Retinal pigment epithelial cell (primary cell): ENCODE measurements around the gene SPAG16.

ENCODE experiments used
- DNase-seq: peaks from one replicate; pipeline ENCODE4 v3.0.0-alpha.2; 2010; ENCODE audit warnings: low read depth
- H3K4me3 ChIP-seq: 2 replicates; pipeline ENCODE4 v1.5.1; 2011; ENCODE audit warnings: mild to moderate bottlenecking, low read length, control low read depth, moderate library complexity
- TF ChIP-seq, protein P1 (sequence below): conservative IDR thresholded peaks from 2 replicates; pipeline ENCODE4 v1.5.1; 2011; ENCODE audit warnings: low read depth, low read length, control low read depth, inconsistent platforms

Gene SPAG16

DNA sequence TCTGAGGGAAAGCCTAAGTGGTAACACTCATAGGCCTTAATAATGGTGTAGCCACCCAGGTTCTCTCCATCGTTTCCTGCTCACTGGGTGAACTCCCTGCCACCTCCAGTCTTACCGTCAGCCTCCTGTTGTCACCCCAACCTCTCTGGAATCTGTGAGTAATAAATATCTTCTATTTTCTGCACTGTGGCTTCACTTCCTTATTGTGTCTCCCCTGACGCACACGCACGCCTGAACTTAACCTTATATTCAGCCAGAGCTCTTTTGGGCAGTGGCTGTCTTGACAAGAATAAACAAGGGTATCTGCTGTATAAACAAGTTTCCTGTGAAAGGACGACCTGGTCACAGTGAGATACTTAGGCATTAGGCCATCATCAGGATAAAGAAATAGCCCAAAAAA is 467.2 kb downstream of the SPAG16 start:
- H3K4me3 ChIP-seq = no peak overlapping the region
- DNase-seq = no peak
- TF ChIP-seq, protein P1, sequence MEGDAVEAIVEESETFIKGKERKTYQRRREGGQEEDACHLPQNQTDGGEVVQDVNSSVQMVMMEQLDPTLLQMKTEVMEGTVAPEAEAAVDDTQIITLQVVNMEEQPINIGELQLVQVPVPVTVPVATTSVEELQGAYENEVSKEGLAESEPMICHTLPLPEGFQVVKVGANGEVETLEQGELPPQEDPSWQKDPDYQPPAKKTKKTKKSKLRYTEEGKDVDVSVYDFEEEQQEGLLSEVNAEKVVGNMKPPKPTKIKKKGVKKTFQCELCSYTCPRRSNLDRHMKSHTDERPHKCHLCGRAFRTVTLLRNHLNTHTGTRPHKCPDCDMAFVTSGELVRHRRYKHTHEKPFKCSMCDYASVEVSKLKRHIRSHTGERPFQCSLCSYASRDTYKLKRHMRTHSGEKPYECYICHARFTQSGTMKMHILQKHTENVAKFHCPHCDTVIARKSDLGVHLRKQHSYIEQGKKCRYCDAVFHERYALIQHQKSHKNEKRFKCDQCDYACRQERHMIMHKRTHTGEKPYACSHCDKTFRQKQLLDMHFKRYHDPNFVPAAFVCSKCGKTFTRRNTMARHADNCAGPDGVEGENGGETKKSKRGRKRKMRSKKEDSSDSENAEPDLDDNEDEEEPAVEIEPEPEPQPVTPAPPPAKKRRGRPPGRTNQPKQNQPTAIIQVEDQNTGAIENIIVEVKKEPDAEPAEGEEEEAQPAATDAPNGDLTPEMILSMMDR = no peak

DNA sequence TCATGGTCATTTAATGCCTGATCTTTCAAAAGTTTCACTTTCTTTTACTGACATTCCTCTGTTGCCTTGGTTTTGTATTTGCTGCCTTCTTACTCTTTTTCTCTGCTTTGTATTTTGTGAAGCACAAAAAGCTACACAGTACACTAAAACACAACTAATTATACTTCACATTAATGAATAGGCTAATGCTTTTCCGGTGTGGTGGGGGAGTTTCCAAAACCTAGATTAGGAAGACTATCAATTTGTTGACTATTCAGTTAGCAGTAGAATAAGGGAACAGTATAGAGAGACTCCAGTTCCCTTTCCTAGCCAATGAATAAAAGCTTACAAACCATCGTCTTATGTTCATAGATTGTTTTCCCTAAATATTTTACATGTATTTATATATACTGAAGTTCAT is 468.3 kb downstream of the SPAG16 start:
- H3K4me3 ChIP-seq = no peak overlapping the region
- TF ChIP-seq, protein P1 = no peak
- DNase-seq = no peak

DNA sequence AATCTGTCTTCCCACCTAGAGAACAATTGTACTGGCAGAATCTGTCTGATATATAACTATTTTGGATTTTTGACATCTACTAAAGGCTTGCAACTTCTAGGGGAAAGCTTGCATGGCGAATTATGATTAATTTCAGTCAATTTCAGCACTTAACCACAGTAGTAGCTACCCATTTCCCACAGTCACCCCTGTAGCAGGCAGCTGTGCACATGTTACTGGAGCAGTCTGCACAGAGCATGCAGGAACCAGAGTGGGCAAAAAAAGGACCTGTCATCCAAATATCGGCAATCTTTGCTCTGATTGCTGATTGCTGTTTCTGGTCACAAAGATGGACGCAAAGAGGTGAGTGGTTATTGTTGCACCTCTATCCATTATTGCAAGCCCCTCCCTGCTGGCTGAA is 473.3 kb downstream of the SPAG16 start:
- TF ChIP-seq, protein P1 = no peak
- DNase-seq = no peak

DNA sequence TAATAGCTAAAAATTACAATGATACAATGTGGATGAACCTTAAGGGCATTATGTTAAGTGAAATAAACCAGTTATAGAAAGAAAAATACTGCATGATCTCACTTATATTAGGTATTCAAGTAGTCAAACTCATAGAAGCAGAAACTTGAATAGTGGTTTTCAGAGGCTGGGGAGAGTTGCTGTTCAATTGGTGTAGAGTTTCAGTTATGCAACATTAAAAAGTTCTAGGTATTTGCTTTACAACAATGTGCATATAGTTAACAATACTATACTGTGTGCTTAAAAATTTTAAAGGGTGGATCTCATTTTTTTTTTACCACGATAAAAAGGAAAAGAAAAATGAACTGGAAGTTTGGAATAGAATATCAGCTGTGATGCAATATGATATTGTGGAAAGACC is 479.1 kb downstream of the SPAG16 start:
- no peak overlapping the region for H3K4me3 ChIP-seq
- no peak for DNase-seq
- TF ChIP-seq, protein P1 = no peak

More for the DNA sequence above, 473.3 kb downstream of the SPAG16 start:
- no peak overlapping the region for H3K4me3 ChIP-seq

DNA sequence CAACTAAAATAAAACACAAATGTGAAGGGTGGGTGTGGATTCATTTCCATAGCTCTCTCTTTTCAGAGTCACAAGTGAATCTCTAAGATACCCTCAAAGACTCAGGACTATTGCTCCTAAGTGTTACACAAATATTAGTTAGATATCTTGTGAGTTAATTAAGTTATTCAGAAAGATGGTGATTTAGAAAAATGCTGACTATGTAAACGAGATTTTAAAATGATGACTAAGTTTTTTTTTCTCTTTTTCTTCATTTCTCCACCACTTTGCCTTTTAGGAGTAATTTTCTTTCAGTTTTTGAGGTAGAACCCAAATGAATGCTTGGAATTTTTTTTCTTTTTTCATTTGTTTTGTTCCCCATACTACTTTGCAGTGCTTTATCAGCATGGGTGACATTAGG is 479.7 kb downstream of the SPAG16 start:
- TF ChIP-seq, protein P1 = no peak
- H3K4me3 ChIP-seq = no peak overlapping the region
- no peak for DNase-seq

DNA sequence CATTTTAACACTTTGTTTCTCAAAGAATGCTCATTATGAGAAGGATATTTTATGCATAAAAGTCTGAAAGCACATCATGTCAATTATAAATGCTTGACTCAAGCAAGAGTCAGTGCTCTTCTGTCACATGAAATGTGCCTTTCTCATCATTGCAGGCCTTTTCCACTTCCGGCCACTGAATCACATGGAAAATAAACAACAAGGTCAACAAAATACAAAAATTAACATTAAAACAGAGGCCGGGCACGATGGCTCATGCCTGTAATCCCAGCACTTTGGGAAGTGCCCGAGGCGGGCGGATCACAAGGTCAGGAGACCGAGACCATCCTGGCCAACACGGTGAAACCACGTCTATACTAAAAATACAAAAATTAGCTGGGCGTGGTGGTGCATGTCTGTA is 480.6 kb downstream of the SPAG16 start:
- TF ChIP-seq, protein P1 = no peak
- H3K4me3 ChIP-seq = no peak overlapping the region
- DNase-seq = no peak

DNA sequence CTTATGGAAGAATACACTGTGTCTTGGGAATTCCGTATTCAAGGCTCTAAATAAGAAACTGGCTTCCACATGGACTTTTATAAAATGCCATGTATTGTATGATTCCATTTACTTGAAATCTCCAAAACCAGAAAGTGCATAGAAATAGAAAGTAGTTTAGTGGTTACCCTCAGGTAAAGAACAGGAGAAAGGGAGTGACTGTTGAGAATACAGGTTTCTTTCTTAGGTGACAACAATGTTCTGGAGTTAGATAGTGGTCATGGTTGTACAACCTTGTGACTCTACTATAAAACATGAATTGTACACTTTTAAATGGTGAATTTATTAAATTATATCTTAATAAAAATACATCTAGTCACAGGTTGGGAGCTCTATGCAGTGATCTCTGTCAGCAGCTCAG is 481.8 kb downstream of the SPAG16 start:
- TF ChIP-seq, protein P1 = no peak
- no peak for DNase-seq

More for the DNA sequence above, 481.8 kb downstream of the SPAG16 start:
- no peak overlapping the region for H3K4me3 ChIP-seq
